ENCODE results near the gene SLC17A9.
A peak's percentile ranks its signal among the peaks of the same experiment; 100 is the strongest.

The SLC17A9 gene

DNA sequence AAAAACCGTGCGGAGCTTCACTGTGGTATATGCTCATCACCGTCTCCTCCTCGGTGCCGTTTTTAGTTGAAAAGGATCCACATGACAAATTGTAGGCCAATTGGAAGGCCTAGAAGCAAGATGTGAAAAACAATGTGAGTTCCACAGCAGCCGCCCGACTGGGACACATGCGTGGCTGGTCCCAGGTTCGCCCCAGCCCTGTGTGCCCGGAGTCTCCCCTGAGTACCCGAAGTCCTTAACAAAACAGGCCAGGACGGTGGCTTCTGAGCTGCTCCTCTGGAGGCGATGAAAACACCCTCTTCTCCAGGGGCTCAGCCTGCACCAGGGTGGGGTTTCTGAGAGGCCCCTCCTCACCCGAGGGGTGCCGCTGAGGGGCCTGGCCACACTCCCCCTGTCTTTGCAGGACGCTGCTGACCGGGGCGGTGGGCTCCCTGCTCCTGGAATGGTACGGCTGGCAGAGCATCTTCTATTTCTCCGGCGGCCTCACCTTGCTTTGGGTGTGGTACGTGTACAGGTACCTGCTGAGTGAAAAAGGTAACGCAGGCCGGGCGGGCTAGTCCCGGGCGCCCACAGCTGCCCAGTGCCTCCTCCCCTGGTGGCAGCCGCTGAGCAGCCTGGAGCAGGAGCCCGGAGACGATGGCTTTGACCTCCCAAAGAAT lies 9.8 kb downstream of the SLC17A9 start:
- intact Hi-C loops (cut with DNase I), result no loop called here
- DNase-seq, result no peak

DNA sequence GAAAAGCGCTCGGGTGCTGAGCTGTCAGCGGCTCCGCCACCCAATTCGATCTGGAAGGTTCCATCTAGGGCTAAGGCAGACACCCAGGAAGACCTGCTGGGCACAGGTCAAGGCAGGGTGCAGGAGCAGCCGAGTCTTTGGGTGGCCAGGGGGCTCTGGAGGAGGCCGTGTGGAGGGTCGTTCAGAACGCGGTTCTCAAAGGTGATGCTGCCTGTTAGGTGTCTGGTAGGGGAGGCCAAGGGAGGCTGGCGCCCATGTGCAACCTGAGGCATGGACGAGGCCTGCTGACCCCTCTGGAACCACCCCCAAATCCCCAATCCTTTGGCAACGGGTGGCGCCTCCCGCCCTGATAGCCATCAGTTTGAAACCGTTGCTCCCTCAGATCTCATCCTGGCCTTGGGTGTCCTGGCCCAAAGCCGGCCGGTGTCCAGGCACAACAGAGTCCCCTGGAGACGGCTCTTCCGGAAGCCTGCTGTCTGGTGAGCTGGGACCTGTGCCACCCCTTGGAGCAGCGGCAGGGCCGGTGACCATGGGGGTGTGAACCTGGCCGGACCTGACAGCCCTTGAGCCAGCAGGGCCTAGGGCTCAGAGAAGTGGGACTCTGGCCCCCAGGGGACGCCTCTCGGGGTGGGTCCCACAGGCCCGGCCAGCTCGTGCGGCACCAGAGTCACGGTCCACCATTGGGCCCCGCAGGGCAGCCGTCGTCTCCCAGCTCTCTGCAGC lies 10.5 kb downstream of the SLC17A9 start:
- intact Hi-C loops (cut with DNase I), result no loop called here
- DNase-seq, result no peak

DNA sequence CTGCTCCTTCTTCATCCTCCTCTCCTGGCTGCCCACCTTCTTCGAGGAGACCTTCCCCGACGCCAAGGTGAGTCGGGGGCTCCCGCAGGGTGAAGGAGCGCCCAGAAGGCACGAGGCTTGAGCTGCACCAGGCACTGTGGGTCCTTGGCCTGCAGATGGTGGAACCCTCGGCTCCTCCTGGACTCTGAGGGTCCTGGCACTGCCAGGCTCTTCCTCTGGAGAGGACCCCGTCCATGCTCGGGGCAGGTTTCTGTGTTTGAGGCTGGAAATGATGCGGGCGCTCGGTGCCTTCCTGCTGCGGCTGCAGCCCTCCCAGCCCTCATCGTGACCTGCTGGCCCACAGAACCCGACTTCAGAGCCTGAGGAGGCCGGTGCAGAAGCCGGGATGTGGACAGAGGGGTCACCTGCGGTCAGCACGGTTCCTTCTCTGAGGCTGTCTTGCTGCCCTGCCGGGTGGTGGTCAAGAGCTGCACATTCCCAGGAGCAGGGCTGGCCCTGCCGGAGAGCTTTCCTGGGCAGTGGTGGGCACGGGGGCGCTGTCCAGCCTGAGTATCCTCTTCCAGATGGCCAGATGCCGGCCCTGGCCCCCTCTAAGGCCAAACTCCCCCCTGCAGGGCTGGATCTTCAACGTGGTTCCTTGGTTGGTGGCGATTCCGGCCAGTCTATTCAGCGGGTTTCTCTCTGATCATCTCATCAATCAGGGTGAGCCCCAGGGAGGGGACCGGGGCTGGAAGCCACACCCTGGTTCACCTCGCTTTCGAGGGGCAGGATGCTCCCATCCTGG lies 11.3 kb downstream of the SLC17A9 start:
- intact Hi-C loops (cut with DNase I), result no loop called here
- DNase-seq, result no peak

DNA sequence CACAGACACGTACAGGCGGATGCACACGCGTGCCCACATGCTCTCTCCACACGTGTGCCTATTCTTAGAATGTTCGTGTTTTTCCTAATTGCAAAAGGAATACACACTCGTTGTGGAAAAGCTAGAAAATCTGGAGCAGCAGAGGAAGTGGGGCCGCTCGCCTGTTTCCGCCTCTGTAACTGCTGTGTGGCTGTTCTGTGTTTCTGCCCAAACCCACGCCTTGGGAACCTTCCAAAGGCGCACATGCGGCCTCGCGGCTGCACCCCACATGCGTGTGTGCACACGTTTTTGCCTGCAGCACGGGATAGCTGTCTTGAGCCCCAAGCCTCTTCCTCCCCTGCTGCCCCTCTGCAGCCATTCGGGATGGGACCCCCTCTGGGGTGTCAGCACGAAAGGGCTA lies 12.2 kb downstream of the SLC17A9 start:
- intact Hi-C loops (cut with DNase I), result no loop called here
- no peak for DNase-seq

DNA sequence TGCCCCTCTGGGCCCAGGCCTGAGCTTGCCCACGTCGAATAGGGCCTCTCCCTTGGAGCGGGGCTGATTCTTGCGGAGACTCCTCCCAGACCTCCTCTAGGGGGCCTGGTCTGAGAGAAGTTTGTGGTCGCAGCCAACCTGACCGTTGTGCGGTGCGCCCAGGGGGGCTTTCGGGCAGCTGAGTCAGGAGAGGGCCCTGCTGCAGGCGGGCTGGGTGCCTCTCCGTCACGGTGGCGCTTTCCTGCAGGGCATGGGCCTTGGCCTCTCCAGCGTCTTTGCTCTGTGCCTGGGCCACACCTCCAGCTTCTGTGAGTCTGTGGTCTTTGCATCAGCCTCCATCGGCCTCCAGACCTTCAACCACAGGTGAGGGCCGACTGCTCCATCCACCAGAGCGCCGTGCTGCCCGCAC lies 12.9 kb downstream of the SLC17A9 start:
- intact Hi-C loops (cut with DNase I), result no loop called here
- DNase-seq, result no peak

DNA sequence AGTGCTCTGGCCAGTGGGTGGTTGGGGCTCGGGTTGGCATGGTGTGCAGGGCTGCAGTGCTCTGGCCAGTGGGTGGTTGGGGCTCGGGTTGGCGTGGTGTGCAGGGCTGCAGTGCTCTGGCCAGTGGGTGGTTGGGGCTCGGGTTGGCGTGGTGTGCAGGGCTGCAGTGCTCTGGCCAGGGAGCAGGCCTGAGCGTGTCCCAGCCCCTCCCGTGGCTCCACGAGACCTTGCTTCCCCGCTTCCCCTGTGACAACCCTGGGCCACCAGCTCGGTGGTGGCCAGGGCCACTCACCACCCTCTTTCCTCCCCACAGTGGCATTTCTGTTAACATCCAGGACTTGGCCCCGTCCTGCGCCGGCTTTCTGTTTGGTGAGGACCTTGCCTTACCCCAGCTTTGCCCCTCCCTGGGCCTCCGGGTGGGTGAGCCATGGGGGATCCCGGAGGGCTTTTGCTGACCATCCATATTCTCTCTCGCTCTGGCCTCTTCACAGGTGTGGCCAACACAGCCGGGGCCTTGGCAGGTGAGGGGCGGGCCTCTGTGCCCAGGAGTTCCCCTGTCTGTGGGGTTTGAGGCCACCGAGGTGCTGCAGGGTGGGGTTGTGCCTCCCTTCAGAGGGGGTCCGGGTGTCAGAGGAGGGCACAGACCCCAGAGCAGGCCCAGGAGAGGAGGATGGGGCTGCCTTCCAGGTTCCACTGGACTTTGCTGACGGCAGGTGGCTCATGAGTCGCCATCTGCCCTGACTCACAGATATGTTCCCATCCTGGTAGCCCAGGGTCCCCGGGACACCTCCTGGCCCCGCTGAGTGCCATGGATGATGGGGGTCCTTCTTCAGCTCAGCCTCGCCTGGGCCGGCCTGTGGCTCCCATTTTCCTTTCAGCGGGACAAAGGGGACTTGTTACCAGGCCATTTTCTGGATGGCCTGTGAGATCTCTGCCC lies 14.0 kb downstream of the SLC17A9 start:
- intact Hi-C loops (cut with DNase I), result no loop called here
- DNase-seq, result no peak

DNA sequence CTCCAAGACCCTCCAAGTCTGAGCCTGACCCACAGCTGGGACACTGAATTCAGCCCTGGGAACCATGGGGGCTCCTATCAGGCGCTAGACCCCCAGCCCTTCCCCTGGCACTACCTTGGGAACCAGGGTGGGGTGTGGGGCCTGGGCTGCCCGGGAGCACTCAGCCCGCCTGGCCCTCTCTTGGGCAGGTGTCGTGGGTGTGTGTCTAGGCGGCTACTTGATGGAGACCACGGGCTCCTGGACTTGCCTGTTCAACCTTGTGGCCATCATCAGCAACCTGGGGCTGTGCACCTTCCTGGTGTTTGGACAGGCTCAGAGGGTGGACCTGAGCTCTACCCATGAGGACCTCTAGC lies 14.6 kb downstream of the SLC17A9 start:
- intact Hi-C loops (cut with DNase I), result no loop called here
- DNase-seq, result no peak

DNA sequence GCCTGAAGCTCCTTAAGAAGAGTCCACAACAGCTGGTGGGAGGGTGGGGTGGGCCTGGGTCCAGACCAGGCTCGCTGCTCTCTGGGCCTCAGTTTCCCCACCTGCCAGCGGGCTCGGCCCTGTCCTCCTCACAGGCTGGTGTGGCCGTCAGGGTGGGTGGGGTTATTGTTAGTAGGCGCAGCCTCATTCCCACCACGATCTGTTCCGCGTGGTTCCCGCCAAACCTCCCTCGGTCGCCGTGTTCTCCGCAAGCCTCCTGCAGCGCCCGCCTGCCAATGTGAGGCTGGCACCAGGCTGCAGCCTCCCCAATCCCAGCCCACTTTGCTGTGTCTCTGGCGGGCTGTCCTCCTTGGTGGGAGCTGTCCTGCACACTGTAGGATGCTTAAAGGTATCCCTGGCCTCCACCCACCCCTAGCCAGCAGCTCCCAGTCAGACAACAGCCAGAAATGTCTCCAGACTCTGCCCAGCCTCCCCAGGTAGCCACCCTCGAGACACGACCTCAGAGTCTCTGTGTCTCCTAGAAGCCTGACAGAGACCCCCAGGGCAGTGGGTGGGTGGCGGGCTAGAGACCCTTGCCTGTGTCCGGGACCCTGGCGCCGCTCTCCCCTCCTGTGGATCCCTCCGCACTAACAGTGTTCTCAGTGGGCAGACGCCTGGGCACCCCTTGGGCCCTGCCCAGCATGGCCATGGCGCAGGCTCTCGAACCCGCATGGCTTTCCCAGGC lies 15.3 kb downstream of the SLC17A9 start:
- intact Hi-C loops (cut with DNase I), result no loop called here
- no peak for DNase-seq

DNA sequence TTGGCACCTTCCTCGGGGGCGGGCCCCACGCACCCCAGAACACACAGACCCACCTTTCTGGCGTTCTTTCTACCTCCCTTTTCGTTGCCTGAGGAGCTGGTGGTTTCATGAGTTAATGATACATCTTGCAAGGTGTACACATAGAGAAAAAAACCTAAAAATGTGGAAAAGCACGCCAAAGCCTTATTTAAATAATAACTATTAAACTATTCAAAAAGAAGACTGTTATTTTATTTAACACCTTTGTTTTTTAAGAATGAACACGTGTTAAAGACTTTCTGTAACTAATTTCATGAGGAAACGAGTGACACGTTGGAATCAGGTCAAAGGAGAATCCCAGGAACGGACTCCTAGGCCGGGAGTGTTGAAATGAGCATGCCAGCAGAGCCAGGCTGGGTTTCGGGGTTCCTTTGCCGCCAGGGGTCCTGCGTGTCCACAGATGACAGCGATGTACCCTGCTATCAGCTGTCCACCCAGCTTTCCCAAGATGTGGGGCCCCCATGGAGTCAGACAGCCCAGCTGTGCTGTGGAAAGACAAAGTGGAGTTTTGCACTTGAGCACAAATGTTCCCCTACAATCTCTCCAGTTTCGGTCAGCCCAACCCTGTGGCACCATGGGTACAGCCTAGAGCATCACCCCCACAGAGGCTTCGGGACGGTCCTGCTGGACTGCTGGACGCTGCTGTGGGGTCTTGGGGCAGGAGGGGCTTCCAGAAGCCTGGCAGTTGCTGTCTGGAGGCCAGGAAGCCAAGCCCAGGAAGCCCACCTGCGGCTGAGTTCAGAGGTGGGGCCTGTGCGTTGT lies 16.1 kb downstream of the SLC17A9 start:
- DNase-seq, result no peak
- intact Hi-C loops (cut with DNase I), result no loop called here

DNA sequence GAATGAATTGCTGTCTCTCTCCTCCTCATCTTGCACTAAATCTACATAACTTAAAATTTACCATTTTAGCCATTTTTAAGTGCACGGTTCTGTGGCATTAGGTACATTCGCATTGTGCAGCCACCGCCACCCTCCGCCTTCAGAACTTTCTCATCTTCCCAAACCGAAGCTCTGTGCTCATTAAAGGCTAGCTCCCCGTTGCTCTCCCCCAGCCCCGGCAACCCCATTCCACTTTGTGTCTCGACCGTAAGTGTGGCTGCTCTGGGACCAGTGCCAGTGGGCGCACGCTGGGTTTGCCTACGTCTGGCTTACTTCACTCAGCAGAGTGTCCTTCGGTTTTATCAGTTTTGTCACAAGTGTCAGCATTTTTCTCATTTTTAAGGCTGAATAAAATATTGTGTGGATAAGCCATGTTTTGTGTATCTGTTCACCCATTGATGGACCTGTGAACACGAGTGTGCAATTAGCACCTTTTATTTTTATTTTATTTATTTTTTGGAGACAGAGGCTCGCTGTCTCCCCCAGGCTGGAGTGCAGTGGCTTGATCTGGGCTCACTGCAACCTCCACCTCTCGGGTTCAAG lies 16.8 kb downstream of the SLC17A9 start:
- intact Hi-C loops (cut with DNase I), result no loop called here
- no peak for DNase-seq

DNA sequence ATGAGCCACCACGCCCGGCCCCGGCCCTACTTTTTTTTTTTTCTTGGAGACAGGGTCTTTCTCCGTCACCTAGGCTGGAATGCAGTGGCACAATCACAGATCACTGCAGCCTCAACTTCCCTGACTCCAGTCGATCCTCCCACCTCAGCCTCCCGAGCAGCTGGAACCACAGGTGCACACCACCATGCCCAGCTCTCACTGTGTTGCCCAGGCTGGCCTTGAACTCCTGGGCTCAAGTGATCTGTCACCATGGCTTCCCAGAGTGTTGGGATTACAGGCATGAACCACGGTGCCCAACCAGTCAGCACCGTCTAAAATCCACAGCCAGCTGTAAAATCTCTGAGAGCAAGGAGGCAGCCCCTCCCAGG lies 17.4 kb downstream of the SLC17A9 start:
- DNase-seq, result no peak
- intact Hi-C loops (cut with DNase I), result no loop called here

DNA sequence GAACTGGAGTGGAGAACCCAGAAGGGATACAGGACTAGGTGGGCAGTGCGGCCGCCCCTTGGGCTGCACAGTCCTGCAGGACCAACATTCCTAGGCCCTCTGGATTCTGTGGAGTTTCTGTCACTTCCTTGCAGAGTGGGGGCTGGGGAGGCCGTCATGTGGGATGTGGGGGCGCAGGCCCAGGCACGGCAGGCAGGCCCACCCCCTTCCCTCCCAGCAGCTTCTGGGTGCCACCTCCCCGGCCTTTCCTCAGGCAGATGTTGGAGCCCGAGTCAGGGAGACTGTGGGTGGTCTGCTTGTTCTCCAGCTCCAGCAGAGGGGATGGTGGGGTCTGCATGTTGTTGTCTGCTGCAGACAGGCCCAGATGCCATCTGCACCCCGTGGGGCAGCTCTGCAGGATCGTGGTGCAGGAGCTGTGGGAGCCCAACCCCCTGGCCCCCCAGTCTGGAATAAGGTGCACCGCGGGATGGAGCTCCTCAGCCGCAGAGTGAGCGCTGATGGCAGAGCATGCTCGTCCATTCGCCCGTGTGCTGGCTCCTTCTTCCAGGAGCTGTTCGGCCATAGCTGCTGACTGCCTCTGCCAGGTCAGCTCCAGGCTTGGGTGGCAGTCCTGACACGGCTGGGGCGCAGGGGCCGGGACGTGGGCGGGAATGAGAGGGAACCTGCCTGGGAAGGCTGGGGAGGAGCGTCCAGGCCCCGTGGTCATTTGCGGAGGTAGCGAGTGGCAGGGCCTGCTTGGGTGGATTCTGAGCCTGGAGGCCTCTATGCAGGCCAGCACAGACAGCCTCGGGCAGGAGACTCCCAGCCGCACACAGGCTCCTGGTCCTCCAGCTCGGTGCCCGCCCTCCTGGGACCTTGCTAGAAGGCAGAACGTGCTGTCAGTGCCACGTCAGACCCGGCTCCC lies 18.1 kb downstream of the SLC17A9 start:
- DNase-seq, result no peak
- intact Hi-C loops (cut with DNase I), result no loop called here

DNA sequence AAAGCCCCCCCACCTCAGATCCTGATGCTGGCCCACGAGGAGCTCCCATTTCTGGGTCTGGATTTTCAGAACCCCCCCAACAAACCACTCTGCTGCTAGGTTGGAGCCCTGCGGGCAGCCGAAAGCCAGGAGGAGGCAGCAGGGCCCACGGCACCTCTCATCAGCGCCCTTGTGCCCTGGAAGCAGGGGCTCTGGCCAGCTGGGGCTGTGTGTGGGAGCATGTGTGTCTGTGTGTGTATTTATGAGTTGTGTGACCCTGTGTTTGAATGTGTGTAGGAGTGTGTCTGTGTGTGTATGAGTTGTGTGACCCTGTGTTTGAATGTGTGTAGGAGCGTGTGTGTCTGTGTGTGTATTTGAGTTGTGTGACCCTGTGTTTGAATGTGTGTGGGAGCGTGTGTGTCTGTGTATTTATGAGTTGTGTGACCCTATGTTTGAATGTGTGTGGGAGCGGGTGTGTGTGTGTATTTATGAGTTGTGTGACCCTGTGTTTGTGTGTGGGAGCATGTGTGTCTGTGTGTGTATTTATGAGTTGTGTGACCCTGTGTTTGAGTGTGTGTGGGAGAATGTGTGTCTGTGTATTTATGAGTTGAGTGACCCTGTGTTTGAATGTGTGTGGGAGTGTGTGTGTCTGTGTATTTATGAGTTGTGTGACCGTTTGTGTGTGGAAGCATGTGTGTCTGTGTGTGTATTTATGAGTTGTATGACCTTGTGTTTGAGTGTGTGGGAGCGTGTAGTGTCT lies 18.9 kb downstream of the SLC17A9 start:
- intact Hi-C loops (cut with DNase I), result no loop called here
- no peak for DNase-seq

DNA sequence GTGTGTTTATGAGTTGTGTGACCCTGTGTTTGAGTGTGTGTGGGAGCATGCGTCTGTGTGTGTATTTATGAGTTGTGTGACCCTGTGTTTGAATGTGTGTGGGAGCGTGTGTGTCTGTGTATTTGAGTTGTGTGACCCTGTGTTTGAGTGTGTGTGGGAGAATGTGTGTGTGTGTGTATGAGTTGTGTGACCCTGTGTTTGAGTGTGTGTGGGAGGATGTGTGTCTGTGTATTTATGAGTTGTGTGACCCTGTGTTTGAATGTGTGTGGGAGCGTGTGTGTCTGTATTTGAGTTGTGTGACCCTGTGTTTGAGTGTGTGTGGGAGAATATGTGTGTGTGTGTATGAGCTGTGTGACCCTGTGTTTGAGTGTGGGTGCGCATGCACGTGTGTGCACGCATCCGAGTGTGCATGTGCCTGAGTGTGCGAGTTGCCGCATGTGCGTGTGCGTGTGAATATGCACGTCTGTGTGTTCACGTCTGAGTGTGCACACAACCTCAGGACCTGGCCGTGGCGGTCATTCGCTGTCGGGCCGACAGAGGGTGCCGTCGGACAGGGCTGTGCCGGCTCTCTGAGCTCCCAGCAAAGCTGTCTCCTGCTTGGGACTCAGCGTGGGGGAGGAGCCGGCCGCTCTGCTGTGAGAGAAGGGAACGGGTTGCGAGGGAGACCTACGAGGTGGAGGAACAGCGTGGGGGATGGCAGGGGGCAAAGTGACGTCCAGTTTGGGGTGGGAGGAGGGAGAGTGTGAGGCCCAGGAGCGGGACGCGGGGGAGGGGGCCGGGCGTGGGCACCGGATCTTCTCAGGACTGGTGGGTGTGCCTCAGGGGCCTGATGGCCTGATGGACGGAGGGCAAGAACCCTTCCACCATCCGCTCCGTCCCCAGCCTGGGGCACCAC lies 19.7 kb downstream of the SLC17A9 start:
- intact Hi-C loops (cut with DNase I), result no loop called here
- DNase-seq, result peak; percentile 70 to 93 (median 85)
